GM15510 (cell line): ENCODE measurements around the gene ITIH5.

Experiments used
- POLR2A ChIP-seq: IDR thresholded peaks from 3 replicates; pipeline ENCODE4 v1.6.1; 2011; ENCODE audit warnings: borderline replicate concordance; ENCODE audit not compliant: insufficient read length; ENCODE audit errors: extremely low read depth

ITIH5 gene

GRCh38 chr10:7608001-7608400 lies 58.8 kb downstream of the ITIH5 start:
- TF ChIP-seq POLR2A: no peak

- TF ChIP-seq POLR2A: no peak
Observed at GRCh38 chr10:7606951-7607404, 59.8 kb downstream of the ITIH5 start.

GRCh38 chr10:7605565-7606295 lies 61.0 kb downstream of the ITIH5 start:
- TF ChIP-seq POLR2A: no peak

GRCh38 chr10:7601023-7601656 lies 65.6 kb downstream of the ITIH5 start:
- no peak for TF ChIP-seq POLR2A

GRCh38 chr10:7598771-7599170 lies 68.0 kb downstream of the ITIH5 start:
- no peak for TF ChIP-seq POLR2A

GRCh38 chr10:7596356-7596755 lies 70.4 kb downstream of the ITIH5 start:
- TF ChIP-seq POLR2A: no peak

GRCh38 chr10:7593905-7594304 lies 72.9 kb downstream of the ITIH5 start:
- no peak for TF ChIP-seq POLR2A

GRCh38 chr10:7593063-7593462 lies 73.7 kb downstream of the ITIH5 start:
- no peak for TF ChIP-seq POLR2A

- no peak for TF ChIP-seq POLR2A
Observed at GRCh38 chr10:7592627-7593026, 74.1 kb downstream of the ITIH5 start.

GRCh38 chr10:7590271-7590670 lies 76.5 kb downstream of the ITIH5 start:
- TF ChIP-seq POLR2A: no peak

GRCh38 chr10:7589748-7590147 lies 77.0 kb downstream of the ITIH5 start:
- no peak for TF ChIP-seq POLR2A

GRCh38 chr10:7587865-7588188 lies 78.9 kb downstream of the ITIH5 start:
- TF ChIP-seq POLR2A: no peak

- no peak for TF ChIP-seq POLR2A
Observed at GRCh38 chr10:7587168-7587864, 79.5 kb downstream of the ITIH5 start.

- TF ChIP-seq POLR2A: no peak
Observed at GRCh38 chr10:7585228-7585627, 81.5 kb downstream of the ITIH5 start.

GRCh38 chr10:7583626-7584025 lies 83.1 kb downstream of the ITIH5 start:
- TF ChIP-seq POLR2A: no peak

- TF ChIP-seq POLR2A: no peak
Observed at GRCh38 chr10:7580520-7580919, 86.2 kb downstream of the ITIH5 start.
